ENCODE data around the gene RNF112. TPM values are rescaled to one million over a fixed set of nuclear protein-coding genes. Genes with fewer than 3 reads are reported as not detected.

The RNF112 gene
- total RNA-seq, 1 experiment from 2014 or later = 0.09 TPM

- Histone ChIP-seq H3K9me3 (ENCODE audit: low read depth, low read length, poor library complexity, severe bottlenecking) (no peaks in the 10 kb centered on the region), H3K36me3 (ENCODE audit: insufficient read depth, low read length, poor library complexity, severe bottlenecking) (no peaks in the 10 kb centered on the region), H3K27ac (ENCODE audit: low read depth, low read length, poor library complexity, severe bottlenecking) (no peak overlapping the region), H3K4me1 (ENCODE audit: insufficient read depth, low read length, poor library complexity, severe bottlenecking) (no peaks in the 10 kb centered on the region), H3K27me3 (replicated peaks; ENCODE audit: insufficient read depth, low read depth, low read length, poor library complexity) (no peaks in the 10 kb centered on the region), H3K4me3 (ENCODE audit: low read depth, low read length, poor library complexity, severe bottlenecking) (no peak overlapping the region)
- no peak for DNase-seq (ENCODE audit: low spot score)
- no TSS peak for BruUV-seq (replicated peaks)
- intact Hi-C loops (cut with micrococcal nuclease; ENCODE audit: unreplicated experiment) = no loop called here
- POLR2A ChIA-PET (ENCODE audit: low non-redundant PET) = no interaction called here
- no peak for TF ChIP-seq EZH2 (IDR thresholded peaks at IDR 0.05; ENCODE audit: borderline replicate concordance, low read depth, low read length, poor library complexity, severe bottlenecking)
- TF ChIP-seq CTCF (conservative IDR thresholded peaks at IDR 0.05; ENCODE audit: low read depth, low read length) = no peak
- CTCF ChIA-PET = no interaction called here
Measured at GRCh38 chr17:19407601-19408345, 3.3 kb upstream of the RNF112 start.

GRCh38 chr17:19408346-19408710 lies 2.7 kb upstream of the RNF112 start:
- no TSS peak for BruUV-seq (replicated peaks)
- intact Hi-C loops (cut with micrococcal nuclease; ENCODE audit: unreplicated experiment) = no loop called here
- Histone ChIP-seq H3K4me3 (ENCODE audit: low read depth, low read length, poor library complexity, severe bottlenecking) (no peak overlapping the region), H3K27me3 (replicated peaks; ENCODE audit: insufficient read depth, low read depth, low read length, poor library complexity) (no peaks in the 10 kb centered on the region), H3K9me3 (ENCODE audit: low read depth, low read length, poor library complexity, severe bottlenecking) (no peaks in the 10 kb centered on the region), H3K4me1 (ENCODE audit: insufficient read depth, low read length, poor library complexity, severe bottlenecking) (no peaks in the 10 kb centered on the region), H3K27ac (ENCODE audit: low read depth, low read length, poor library complexity, severe bottlenecking) (no peak overlapping the region), H3K36me3 (ENCODE audit: insufficient read depth, low read length, poor library complexity, severe bottlenecking) (no peaks in the 10 kb centered on the region)
- ChIA-PET POLR2A (ENCODE audit: low non-redundant PET) (no interaction called here), CTCF (no interaction called here)
- TF ChIP-seq CTCF (conservative IDR thresholded peaks at IDR 0.05; ENCODE audit: low read depth, low read length) = no peak
- TF ChIP-seq EZH2 (IDR thresholded peaks at IDR 0.05; ENCODE audit: borderline replicate concordance, low read depth, low read length, poor library complexity, severe bottlenecking) = no peak
- no peak for DNase-seq (ENCODE audit: low spot score)

GRCh38 chr17:19409066-19409465 lies 2.0 kb upstream of the RNF112 start:
- H3K27ac ChIP-seq (ENCODE audit: low read depth, low read length, poor library complexity, severe bottlenecking) = no peak overlapping the region
- ChIA-PET POLR2A (ENCODE audit: low non-redundant PET) (no interaction called here), CTCF (no interaction called here)
- BruUV-seq (replicated peaks) = no TSS peak
- DNase-seq (ENCODE audit: low spot score) = no peak
- intact Hi-C loops (cut with micrococcal nuclease; ENCODE audit: unreplicated experiment) = no loop called here
- H3K9me3 ChIP-seq (ENCODE audit: low read depth, low read length, poor library complexity, severe bottlenecking) = no peaks in the 10 kb centered on the region
- H3K4me1 ChIP-seq (ENCODE audit: insufficient read depth, low read length, poor library complexity, severe bottlenecking) = no peaks in the 10 kb centered on the region
- no peaks in the 10 kb centered on the region for H3K36me3 ChIP-seq (ENCODE audit: insufficient read depth, low read length, poor library complexity, severe bottlenecking)
- no peaks in the 10 kb centered on the region for H3K27me3 ChIP-seq (replicated peaks; ENCODE audit: insufficient read depth, low read depth, low read length, poor library complexity)
- TF ChIP-seq CTCF (conservative IDR thresholded peaks at IDR 0.05; ENCODE audit: low read depth, low read length) (no peak), EZH2 (IDR thresholded peaks at IDR 0.05; ENCODE audit: borderline replicate concordance, low read depth, low read length, poor library complexity, severe bottlenecking) (no peak)
- no peak overlapping the region for H3K4me3 ChIP-seq (ENCODE audit: low read depth, low read length, poor library complexity, severe bottlenecking)

Data from A673 (cell line).